WTC11 (cell line): ENCODE data around the gene LRRK2.

Source experiments
- CREB1 ChIP-seq: sonication (generic); formaldehyde crosslinking; IDR thresholded peaks from 2 replicates; pipeline ENCODE4 v1.8.0; 2023; ENCODE audit warnings: mild to moderate bottlenecking, missing genetic modification reagents
- CREM ChIP-seq: sonication (generic); formaldehyde crosslinking; IDR thresholded peaks from 2 replicates; pipeline ENCODE4 v1.8.1; 2022; ENCODE audit warnings: mild to moderate bottlenecking, missing genetic modification reagents, moderate library complexity
- IRF2 ChIP-seq: sonication (generic); formaldehyde crosslinking; IDR thresholded peaks from 2 replicates; pipeline ENCODE4 v1.8.0; 2022; ENCODE audit warnings: low read depth, missing genetic modification reagents, borderline replicate concordance
- NFE2L1 ChIP-seq: sonication (generic); formaldehyde crosslinking; IDR thresholded peaks from 2 replicates; pipeline ENCODE4 v1.8.1; 2023; ENCODE audit warnings: missing genetic modification reagents
- PRRX2 ChIP-seq: fragments of 250-450 bp; sonication (Bioruptor Pico); IDR thresholded peaks from 2 replicates; pipeline ENCODE4 v1.8.0; 2021; ENCODE audit warnings: mild to moderate bottlenecking
- SMAD3 ChIP-seq: sonication (generic); formaldehyde crosslinking; IDR thresholded peaks from 2 replicates; pipeline ENCODE4 v1.8.0; 2022; ENCODE audit warnings: missing genetic modification reagents, mild to moderate bottlenecking, borderline replicate concordance
- TEAD4 ChIP-seq: sonication (generic); formaldehyde crosslinking; IDR thresholded peaks from 2 replicates; pipeline ENCODE4 v1.8.0; 2022; ENCODE audit warnings: mild to moderate bottlenecking, missing genetic modification reagents
- TP53 ChIP-seq: sonication (generic); formaldehyde crosslinking; IDR thresholded peaks from 2 replicates; pipeline ENCODE4 v1.8.1; 2023; ENCODE audit warnings: mild to moderate bottlenecking, missing genetic modification reagents
- ZNF317 ChIP-seq: sonication (generic); formaldehyde crosslinking; IDR thresholded peaks from 2 replicates; pipeline ENCODE4 v1.8.1; 2023; ENCODE audit warnings: low read depth, mild to moderate bottlenecking, moderate library complexity, missing genetic modification reagents, borderline replicate concordance
- TF ChIP-seq, protein P1 (sequence below): fragments of 250-450 bp; sonication (Bioruptor Pico); IDR thresholded peaks from 2 replicates; pipeline ENCODE4 v1.9.0; 2021; ENCODE audit warnings: mild to moderate bottlenecking
- TF ChIP-seq, protein P2 (sequence below): fragments of 200-600 bp; IDR thresholded peaks from 2 replicates; pipeline ENCODE4 v1.8.0; 2022; ENCODE audit warnings: antibody characterized with exemption
- TF ChIP-seq, protein P3 (sequence below): sonication (generic); formaldehyde crosslinking; IDR thresholded peaks from 2 replicates; pipeline ENCODE4 v1.8.1; 2022; ENCODE audit warnings: low read depth, missing genetic modification reagents, borderline replicate concordance
- TF ChIP-seq, protein P4 (sequence below): fragments of 250-450 bp; sonication (Bioruptor Pico); IDR thresholded peaks from 2 replicates; pipeline ENCODE4 v2.1.2; 2022; ENCODE audit warnings: mild to moderate bottlenecking, moderate library complexity
- TF ChIP-seq, protein P5 (sequence below): sonication (generic); formaldehyde crosslinking; IDR thresholded peaks from 2 replicates; pipeline ENCODE4 v1.8.1; 2023; ENCODE audit warnings: mild to moderate bottlenecking, missing genetic modification reagents, moderate library complexity

DNA sequence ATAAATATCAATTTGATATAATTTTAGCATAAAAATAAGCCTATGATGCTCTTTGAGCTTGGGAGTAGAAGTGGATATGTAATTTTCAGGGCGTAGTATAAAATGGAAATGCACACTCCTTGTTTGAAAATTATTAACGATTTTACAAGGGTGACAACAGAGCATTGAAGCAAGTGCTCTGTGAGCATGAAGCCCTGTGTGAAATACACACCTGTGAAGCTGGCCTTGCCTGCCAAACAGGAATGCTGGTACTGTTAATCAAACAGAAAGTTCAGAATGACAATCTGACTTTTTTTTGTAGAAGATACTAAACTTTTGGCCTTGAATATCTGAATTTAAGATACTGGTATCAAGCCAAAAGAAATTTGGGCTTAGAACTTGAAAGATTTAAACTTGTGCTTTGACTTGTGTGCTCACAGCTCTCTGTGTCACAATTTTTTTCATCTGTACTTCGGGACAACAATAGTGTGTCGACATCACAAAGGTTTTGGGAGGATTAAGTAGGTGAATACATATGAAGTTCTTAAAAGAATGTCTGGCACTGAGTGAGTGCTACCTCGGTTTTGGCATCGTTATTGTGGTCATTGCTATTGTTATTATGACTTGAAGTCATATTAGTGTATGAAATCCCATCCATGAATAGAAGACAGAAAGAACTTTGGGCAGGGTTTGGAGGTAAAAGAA is 47.3 kb downstream of the LRRK2 start:
- TF ChIP-seq, protein P1, sequence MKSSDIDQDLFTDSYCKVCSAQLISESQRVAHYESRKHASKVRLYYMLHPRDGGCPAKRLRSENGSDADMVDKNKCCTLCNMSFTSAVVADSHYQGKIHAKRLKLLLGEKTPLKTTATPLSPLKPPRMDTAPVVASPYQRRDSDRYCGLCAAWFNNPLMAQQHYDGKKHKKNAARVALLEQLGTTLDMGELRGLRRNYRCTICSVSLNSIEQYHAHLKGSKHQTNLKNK (CRISPR knock-in tag) = no peak
- TF ChIP-seq, protein P2, sequence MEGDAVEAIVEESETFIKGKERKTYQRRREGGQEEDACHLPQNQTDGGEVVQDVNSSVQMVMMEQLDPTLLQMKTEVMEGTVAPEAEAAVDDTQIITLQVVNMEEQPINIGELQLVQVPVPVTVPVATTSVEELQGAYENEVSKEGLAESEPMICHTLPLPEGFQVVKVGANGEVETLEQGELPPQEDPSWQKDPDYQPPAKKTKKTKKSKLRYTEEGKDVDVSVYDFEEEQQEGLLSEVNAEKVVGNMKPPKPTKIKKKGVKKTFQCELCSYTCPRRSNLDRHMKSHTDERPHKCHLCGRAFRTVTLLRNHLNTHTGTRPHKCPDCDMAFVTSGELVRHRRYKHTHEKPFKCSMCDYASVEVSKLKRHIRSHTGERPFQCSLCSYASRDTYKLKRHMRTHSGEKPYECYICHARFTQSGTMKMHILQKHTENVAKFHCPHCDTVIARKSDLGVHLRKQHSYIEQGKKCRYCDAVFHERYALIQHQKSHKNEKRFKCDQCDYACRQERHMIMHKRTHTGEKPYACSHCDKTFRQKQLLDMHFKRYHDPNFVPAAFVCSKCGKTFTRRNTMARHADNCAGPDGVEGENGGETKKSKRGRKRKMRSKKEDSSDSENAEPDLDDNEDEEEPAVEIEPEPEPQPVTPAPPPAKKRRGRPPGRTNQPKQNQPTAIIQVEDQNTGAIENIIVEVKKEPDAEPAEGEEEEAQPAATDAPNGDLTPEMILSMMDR = no peak
- TF ChIP-seq CREM (no peak), TEAD4 (no peak), TP53 (CRISPR knock-in tag) (no peak), ZNF317 (no peak), SMAD3 (CRISPR knock-in tag) (no peak), IRF2 (no peak), PRRX2 (CRISPR knock-in tag) (no peak), NFE2L1 (no peak), CREB1 (CRISPR knock-in tag) (no peak)
- TF ChIP-seq, protein P3, sequence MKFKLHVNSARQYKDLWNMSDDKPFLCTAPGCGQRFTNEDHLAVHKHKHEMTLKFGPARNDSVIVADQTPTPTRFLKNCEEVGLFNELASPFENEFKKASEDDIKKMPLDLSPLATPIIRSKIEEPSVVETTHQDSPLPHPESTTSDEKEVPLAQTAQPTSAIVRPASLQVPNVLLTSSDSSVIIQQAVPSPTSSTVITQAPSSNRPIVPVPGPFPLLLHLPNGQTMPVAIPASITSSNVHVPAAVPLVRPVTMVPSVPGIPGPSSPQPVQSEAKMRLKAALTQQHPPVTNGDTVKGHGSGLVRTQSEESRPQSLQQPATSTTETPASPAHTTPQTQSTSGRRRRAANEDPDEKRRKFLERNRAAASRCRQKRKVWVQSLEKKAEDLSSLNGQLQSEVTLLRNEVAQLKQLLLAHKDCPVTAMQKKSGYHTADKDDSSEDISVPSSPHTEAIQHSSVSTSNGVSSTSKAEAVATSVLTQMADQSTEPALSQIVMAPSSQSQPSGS = no peak
- TF ChIP-seq, protein P4, sequence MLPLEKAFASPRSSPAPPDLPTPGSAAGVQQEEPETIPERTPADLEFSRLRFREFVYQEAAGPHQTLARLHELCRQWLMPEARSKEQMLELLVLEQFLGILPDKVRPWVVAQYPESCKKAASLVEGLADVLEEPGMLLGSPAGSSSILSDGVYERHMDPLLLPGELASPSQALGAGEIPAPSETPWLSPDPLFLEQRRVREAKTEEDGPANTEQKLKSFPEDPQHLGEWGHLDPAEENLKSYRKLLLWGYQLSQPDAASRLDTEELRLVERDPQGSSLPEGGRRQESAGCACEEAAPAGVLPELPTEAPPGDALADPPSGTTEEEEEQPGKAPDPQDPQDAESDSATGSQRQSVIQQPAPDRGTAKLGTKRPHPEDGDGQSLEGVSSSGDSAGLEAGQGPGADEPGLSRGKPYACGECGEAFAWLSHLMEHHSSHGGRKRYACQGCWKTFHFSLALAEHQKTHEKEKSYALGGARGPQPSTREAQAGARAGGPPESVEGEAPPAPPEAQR (CRISPR knock-in tag) = no peak
- TF ChIP-seq, protein P5, sequence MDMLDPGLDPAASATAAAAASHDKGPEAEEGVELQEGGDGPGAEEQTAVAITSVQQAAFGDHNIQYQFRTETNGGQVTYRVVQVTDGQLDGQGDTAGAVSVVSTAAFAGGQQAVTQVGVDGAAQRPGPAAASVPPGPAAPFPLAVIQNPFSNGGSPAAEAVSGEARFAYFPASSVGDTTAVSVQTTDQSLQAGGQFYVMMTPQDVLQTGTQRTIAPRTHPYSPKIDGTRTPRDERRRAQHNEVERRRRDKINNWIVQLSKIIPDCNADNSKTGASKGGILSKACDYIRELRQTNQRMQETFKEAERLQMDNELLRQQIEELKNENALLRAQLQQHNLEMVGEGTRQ = no peak
